BLaER1 treated with 17β-estradiol and CSF1 and Interleukin-3, amounts not matched to agents 10 nM and 100 nM (cell line): ENCODE measurements around the gene CDH16.

ENCODE experiments used
- H3K27ac ChIP-seq, 11 experiments: shearing (Covaris generic); formaldehyde crosslinking; 2 replicates each; pipeline ENCODE4 v1.8.1; 2022
- H3K27me3 ChIP-seq, 11 experiments: shearing (Covaris generic); formaldehyde crosslinking; 2 replicates each; pipeline ENCODE4 v1.8.1; 2022
- H3K36me3 ChIP-seq, 11 experiments: shearing (Covaris generic); formaldehyde crosslinking; 2 replicates each; pipeline ENCODE4 v1.8.1; 2022
- H3K4me1 ChIP-seq, 10 experiments: shearing (Covaris generic); formaldehyde crosslinking; 2 replicates each; pipeline ENCODE4 v1.8.1; 2022
- H3K4me2 ChIP-seq, 11 experiments: shearing (Covaris generic); formaldehyde crosslinking; 2 replicates each; pipeline ENCODE4 v1.8.1; 2022
- H3K4me3 ChIP-seq, 10 experiments: shearing (Covaris generic); formaldehyde crosslinking; 2 replicates each; pipeline ENCODE4 v1.8.1; 2022
- H3K9ac ChIP-seq, 11 experiments: shearing (Covaris generic); formaldehyde crosslinking; 2 replicates each; pipeline ENCODE4 v1.8.1; 2022
- H3K9me3 ChIP-seq, 11 experiments: shearing (Covaris generic); formaldehyde crosslinking; replicated peaks in 1 of 11; 2 replicates each; pipeline ENCODE4 v1.8.1; 2022
- H4K20me1 ChIP-seq, 11 experiments: shearing (Covaris generic); formaldehyde crosslinking; 2 replicates each; pipeline ENCODE4 v1.8.1; 2022
- Cebpa-rat ChIP-seq, 11 experiments: shearing (Covaris generic); IDR thresholded peaks; 2 replicates each; pipeline ENCODE4 v1.8.1; 2022

The CDH16 gene

GRCh38 chr16:66885491-66885890, 33.2 kb downstream of the CDH16 start:
- Histone ChIP-seq H3K27ac (no peak overlapping the region), H3K9me3 (no peaks in the 10 kb centered on the region), H3K9ac (0 out of 22 replicates have a peak overlapping the region, but pooled peaks of 1 of the 11 experiments have one; percentile 23), H3K4me1 (peaks cover 10 to 83% (median 71%) of the 10 kb centered on the region in 10 experiments), H3K4me2 (peak overlapping the region in 3 of 11 experiments; percentile 2 to 98 (median 90); a peak in 3 of 22 replicates), H3K4me3 (no peak overlapping the region), H3K27me3 (no peaks in the 10 kb centered on the region), H4K20me1 (peaks cover 4 to 93% (median 59%) of the 10 kb centered on the region in 11 experiments; a peak in 20 of 22 replicates), H3K36me3 (peaks cover 24 to 71% (median 42%) of the 10 kb centered on the region in 11 experiments)
- TF ChIP-seq Cebpa-rat (IDR thresholded peaks at IDR 0.05) = no peak

DNA sequence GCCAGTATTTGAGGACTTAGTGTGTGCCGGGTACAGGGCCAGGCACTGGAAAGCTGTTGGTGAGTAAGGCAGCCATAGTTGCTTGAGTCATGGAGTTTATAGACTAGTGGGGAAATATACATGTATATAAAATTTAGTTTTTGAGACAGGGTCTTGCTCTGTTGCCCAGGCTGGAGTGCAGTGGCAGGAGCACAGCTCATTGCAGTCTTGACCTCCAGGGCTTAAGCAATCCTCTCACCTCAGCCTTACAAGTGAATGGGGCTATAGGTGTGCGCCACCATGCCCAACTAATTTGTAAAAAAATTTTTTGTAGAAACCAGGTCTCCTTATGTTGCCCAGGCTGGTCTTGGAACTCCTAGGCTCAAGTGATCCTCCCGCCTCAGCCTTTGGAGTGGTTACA, 36.0 kb downstream of the CDH16 start:
- no peak for TF ChIP-seq Cebpa-rat (IDR thresholded peaks at IDR 0.05)
- Histone ChIP-seq H3K9ac (no peak overlapping the region), H3K27ac (no peak overlapping the region)

GRCh38 chr16:66881964-66882508, 36.6 kb downstream of the CDH16 start:
- peak overlapping the region; percentile 81 to 99 (median 97) for H3K4me2 ChIP-seq
- H3K4me3 ChIP-seq = peak overlapping the region in 6 of 10 experiments; percentile 69 to 98 (median 90); a peak in 12 of 20 replicates
- H3K9ac ChIP-seq = peak overlapping the region in 6 of 11 experiments; percentile 81 to 95 (median 88); a peak in 7 of 22 replicates
- peaks cover 4 to 61% (median 44%) of the 10 kb centered on the region in 11 experiments; a peak in 20 of 22 replicates for H4K20me1 ChIP-seq
- no peaks in the 10 kb centered on the region for H3K27me3 ChIP-seq
- TF ChIP-seq Cebpa-rat (IDR thresholded peaks at IDR 0.05) = no peak
- H3K4me1 ChIP-seq = peaks cover 33 to 95% (median 83%) of the 10 kb centered on the region in 10 experiments
- H3K36me3 ChIP-seq = peaks cover 24 to 46% (median 37%) of the 10 kb centered on the region in 11 experiments
- peaks cover 0 to 10% (median under 1%) of the 10 kb centered on the region in 11 experiments; a peak in 6 of 22 replicates for H3K9me3 ChIP-seq
- no peak overlapping the region for H3K27ac ChIP-seq

More for the DNA sequence above, 36.0 kb downstream of the CDH16 start:
- no peaks in the 10 kb centered on the region for H3K27me3 ChIP-seq
- H3K4me1 ChIP-seq = peaks cover 31 to 95% (median 83%) of the 10 kb centered on the region in 10 experiments
- no peak overlapping the region for H3K4me3 ChIP-seq
- H3K36me3 ChIP-seq = peaks cover 24 to 52% (median 38%) of the 10 kb centered on the region in 11 experiments
- H3K9me3 ChIP-seq = peaks cover 0 to 4% (median 0%) of the 10 kb centered on the region in 11 experiments; a peak in 3 of 22 replicates
- peak overlapping the region in 9 of 11 experiments; percentile 12 to 99 (median 96); a peak in 16 of 22 replicates for H3K4me2 ChIP-seq
- peaks cover 4 to 67% (median 46%) of the 10 kb centered on the region in 11 experiments; a peak in 20 of 22 replicates for H4K20me1 ChIP-seq

DNA sequence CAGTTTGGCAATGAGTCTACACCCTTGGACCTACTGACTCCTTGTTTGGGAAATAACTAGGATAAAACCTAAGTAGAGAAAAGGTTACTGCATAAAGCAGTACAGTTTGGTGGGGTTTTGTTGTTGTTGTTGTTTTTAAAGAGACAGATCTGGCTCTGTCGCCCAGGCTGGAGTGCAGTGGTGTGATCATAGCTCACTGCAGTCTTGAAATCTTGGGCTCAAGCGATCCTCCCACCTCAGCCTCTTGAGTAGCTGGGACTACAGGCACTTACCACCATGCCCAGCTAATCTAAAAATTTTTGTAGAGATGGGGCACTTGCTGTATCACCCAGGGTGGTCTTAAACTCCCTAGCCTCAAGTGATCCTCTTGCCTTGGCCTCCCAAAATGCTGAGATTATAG, 37.1 kb downstream of the CDH16 start:
- peak overlapping the region; percentile 81 to 99 (median 97) for H3K4me2 ChIP-seq
- peaks cover 4 to 56% (median 39%) of the 10 kb centered on the region in 11 experiments; a peak in 20 of 22 replicates for H4K20me1 ChIP-seq
- peaks cover 33 to 94% (median 82%) of the 10 kb centered on the region in 10 experiments for H3K4me1 ChIP-seq
- H3K9ac ChIP-seq = peak overlapping the region; percentile 78 to 95 (median 86); a peak in 18 of 22 replicates
- H3K9me3 ChIP-seq = peaks cover 2 to 15% (median 5%) of the 10 kb centered on the region in 11 experiments; a peak in 20 of 22 replicates
- H3K4me3 ChIP-seq = peak overlapping the region; percentile 69 to 98 (median 90)
- TF ChIP-seq Cebpa-rat (IDR thresholded peaks at IDR 0.05) = no peak
- peak overlapping the region in 3 of 11 experiments; percentile 85 to 95 (median 92); a peak in 3 of 22 replicates for H3K27ac ChIP-seq
- H3K36me3 ChIP-seq = peaks cover 22 to 41% (median 32%) of the 10 kb centered on the region in 11 experiments
- H3K27me3 ChIP-seq = no peaks in the 10 kb centered on the region

DNA sequence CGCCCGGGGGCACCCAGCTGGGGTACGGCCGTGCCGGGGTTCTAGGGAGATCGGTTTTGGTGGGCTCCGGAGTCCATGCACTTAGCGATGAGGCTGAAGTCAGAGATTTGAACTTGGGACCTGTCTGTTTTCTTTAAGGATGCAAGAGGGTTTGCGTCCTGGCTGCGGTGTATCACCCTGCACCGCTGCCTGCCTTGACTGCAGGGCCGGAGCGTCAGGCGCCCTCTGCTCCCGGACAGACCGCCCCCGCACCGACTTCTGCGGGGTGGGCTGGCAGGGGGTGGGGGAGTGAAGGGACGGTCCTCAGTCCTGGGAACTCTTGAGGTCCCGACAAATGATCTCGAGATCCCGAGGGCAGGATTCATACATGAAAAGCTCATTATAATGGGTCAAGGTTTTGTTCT, 37.7 kb downstream of the CDH16 start:
- H3K27ac ChIP-seq = peak overlapping the region; percentile 46 to 95 (median 81); a peak in 21 of 22 replicates
- peak overlapping the region; percentile 78 to 95 (median 86) for H3K9ac ChIP-seq
- H3K4me3 ChIP-seq = peak overlapping the region; percentile 69 to 98 (median 90)
- peak overlapping the region; percentile 81 to 99 (median 97) for H3K4me2 ChIP-seq
- H3K4me1 ChIP-seq = peaks cover 33 to 90% (median 84%) of the 10 kb centered on the region in 10 experiments
- no peak for TF ChIP-seq Cebpa-rat (IDR thresholded peaks at IDR 0.05)
- H3K27me3 ChIP-seq = no peaks in the 10 kb centered on the region
- H4K20me1 ChIP-seq = peaks cover 4 to 50% (median 34%) of the 10 kb centered on the region in 11 experiments; a peak in 20 of 22 replicates
- peaks cover 7 to 20% (median 11%) of the 10 kb centered on the region in 11 experiments; a peak in 20 of 22 replicates for H3K9me3 ChIP-seq
- H3K36me3 ChIP-seq = peaks cover 19 to 36% (median 27%) of the 10 kb centered on the region in 11 experiments

DNA sequence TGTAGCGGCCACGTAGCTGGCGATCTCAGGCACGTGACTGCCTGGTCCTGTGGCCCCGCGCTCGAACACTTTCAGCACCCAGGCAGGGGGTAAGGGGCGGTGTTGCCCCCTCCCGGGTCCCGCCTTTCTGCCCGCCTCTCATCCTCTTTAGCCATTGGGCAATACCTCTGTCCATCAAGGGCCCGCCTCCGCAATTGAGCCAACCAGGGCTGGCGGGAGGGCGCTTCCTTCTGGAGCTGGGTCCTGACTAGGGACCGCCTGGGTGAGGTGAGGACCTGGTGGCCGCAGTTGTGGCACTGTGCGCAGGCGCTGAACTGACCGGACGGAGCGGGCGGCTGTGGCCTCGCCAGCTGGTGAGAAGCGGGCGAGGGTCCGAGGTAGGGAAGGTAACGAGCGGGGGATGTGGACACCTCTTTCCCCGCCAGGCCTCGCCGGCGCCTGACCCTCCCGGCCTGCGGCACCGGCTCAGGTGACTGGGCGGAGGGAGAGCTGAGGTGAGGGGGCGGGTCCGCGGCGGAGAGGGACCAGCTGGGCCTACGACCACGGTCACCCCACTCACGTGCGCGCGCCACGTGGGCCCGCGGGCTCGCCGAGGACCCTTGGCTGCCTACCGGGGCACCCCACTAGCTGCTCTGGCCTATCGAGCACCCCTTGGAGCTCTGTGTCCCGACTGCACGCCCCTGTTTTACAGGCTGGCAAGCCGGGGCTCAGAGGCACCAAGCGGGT, 38.2 kb downstream of the CDH16 start, which contains the start of gene PDP2:
TSS of gene PDP2 (plus strand) at position 228 of the 726 bp plus-strand sequence. CDS start 3,770 bp downstream, outside the sequence.
- TF ChIP-seq Cebpa-rat (IDR thresholded peaks at IDR 0.05) = no peak
- Histone ChIP-seq H4K20me1 (peaks cover under 1 to 45% (median 28%) of the 10 kb centered on the region in 11 experiments; a peak in 20 of 22 replicates), H3K27me3 (no peaks in the 10 kb centered on the region), H3K4me1 (peaks cover 37 to 92% (median 89%) of the 10 kb centered on the region in 10 experiments), H3K4me3 (peak within 1 kb of the TSS; percentile 69 to 98 (median 90)), H3K27ac (peak within 1 kb of the TSS; percentile 46 to 95 (median 81); a peak in 21 of 22 replicates), H3K9ac (peak within 1 kb of the TSS; percentile 78 to 95 (median 86)), H3K4me2 (peak within 1 kb of the TSS; percentile 81 to 99 (median 97)), H3K36me3 (peaks cover 14 to 30% (median 21%) of the 10 kb centered on the region in 11 experiments), H3K9me3 (peaks cover 8 to 21% (median 11%) of the 10 kb centered on the region in 11 experiments; a peak in 20 of 22 replicates)

DNA sequence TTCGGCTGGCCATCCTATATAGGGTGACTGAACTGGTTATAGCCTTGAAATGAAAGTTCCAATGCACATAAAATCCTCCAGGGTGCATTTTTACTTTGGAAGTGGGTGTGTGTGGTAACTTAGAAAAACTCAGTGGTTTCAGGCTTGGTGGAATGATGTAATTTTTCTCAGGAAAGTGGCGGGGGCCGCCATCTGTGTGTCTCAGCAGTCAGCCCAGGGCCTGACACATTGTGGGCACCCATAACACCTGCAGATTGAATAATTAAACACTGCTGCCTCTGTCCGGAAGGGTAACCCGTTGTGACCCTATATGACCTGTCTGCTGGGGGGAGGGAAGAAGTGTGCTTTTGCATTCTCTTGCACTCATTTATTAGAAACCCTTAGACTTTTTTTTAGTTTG, 40.6 kb downstream of the CDH16 start:
- Histone ChIP-seq H3K27ac (peak overlapping the region in 8 of 11 experiments; percentile 53 to 95 (median 82); a peak in 16 of 22 replicates), H3K9me3 (peaks cover 8 to 21% (median 11%) of the 10 kb centered on the region in 11 experiments; a peak in 20 of 22 replicates), H3K4me1 (peaks cover 52 to 85% (median 81%) of the 10 kb centered on the region in 10 experiments), H3K36me3 (peaks cover 0 to 6% (median 4%) of the 10 kb centered on the region in 11 experiments; a peak in 8 of 22 replicates), H3K4me2 (peak overlapping the region; percentile 55 to 99 (median 83)), H3K27me3 (0 out of 22 replicates have a peak, but pooled peaks cover 0 to 4% (median 0%) of the 10 kb centered on the region in 11 experiments), H3K4me3 (peak overlapping the region in 3 of 10 experiments; percentile 21 to 45 (median 32); a peak in 4 of 20 replicates), H3K9ac (peak overlapping the region in 6 of 11 experiments; percentile 25 to 82 (median 76); a peak in 10 of 22 replicates), H4K20me1 (peaks cover 0 to 21% (median 17%) of the 10 kb centered on the region in 11 experiments; a peak in 15 of 22 replicates)
- peak in 5 of 11 experiments; percentile 45 to 84 (median 59); a peak in 6 of 22 replicates for TF ChIP-seq Cebpa-rat (IDR thresholded peaks at IDR 0.05)
